Measurements from ENCODE around the gene CSNK1A1. TPM values are rescaled to one million over a fixed set of nuclear protein-coding genes. Genes with fewer than 3 reads are reported as not detected.

The CSNK1A1 gene
- polyA plus RNA-seq, 3 donors: 75.7 to 131 (median 103) TPM

- no peak overlapping the region for H2AFZ ChIP-seq (ENCODE audit: insufficient read depth, low read depth, low read length, poor library complexity, severe bottlenecking)
- no peaks in the 10 kb centered on the region for H3K27me3 ChIP-seq (ENCODE audit: control insufficient read depth in 2 of 2, insufficient read depth in 2 of 2, low read length in 2 of 2)
- no peaks in the 10 kb centered on the region for H4K20me1 ChIP-seq (ENCODE audit: insufficient read depth, low read length)
- Mint-ChIP-seq H3K9me3 (no peaks in the 10 kb centered on the region), H3K36me3 (no peaks in the 10 kb centered on the region), H3K4me3 (no peak overlapping the region), H3K27ac (peak overlapping the region in 1 of 7 donors; percentile 14), H3K4me1 (no peaks in the 10 kb centered on the region), H3K27me3 (ENCODE audit: low read depth in 3 of 3) (peaks cover 2 to 13% (median 2%) of the 10 kb centered on the region in 3 donors)
- no peak overlapping the region for H3K27ac ChIP-seq (ENCODE audit: low read depth in 1 of 2, low read length in 2 of 2)
- H3K4me1 ChIP-seq (ENCODE audit: control insufficient read depth in 1 of 2, insufficient read depth in 2 of 2, low read length in 2 of 2): no peaks in the 10 kb centered on the region
- 95% methylated on average over 3 of the region's 6 CpGs for WGBS (ENCODE audit: insufficient coverage)
- no peak overlapping the region for H3K4me3 ChIP-seq (replicated peaks in 1 of 3; ENCODE audit: low read depth in 2 of 3, low read length in 3 of 3)
- no peak for DNase-seq
- no peaks in the 10 kb centered on the region for H3K79me2 ChIP-seq (ENCODE audit: insufficient read depth, low read length)
- H3K4me2 ChIP-seq (replicated peaks; ENCODE audit: extremely low read depth, low read length, poor library complexity, severe bottlenecking): no peak overlapping the region
- H3K36me3 ChIP-seq (replicated peaks in 1 of 2; ENCODE audit: control insufficient read depth in 1 of 2, insufficient read depth in 2 of 2, low read length in 2 of 2): no peaks in the 10 kb centered on the region
- H3K9me3 ChIP-seq (replicated peaks in 1 of 2; ENCODE audit: control insufficient read depth in 1 of 2, insufficient read depth in 1 of 2, low read length in 2 of 2): no peaks in the 10 kb centered on the region
- no peak overlapping the region for H3K9ac ChIP-seq (ENCODE audit: insufficient read depth, low read length, poor library complexity, severe bottlenecking)
- intact Hi-C loops (cut with micrococcal nuclease): no loop called here
- TF ChIP-seq, protein P1, sequence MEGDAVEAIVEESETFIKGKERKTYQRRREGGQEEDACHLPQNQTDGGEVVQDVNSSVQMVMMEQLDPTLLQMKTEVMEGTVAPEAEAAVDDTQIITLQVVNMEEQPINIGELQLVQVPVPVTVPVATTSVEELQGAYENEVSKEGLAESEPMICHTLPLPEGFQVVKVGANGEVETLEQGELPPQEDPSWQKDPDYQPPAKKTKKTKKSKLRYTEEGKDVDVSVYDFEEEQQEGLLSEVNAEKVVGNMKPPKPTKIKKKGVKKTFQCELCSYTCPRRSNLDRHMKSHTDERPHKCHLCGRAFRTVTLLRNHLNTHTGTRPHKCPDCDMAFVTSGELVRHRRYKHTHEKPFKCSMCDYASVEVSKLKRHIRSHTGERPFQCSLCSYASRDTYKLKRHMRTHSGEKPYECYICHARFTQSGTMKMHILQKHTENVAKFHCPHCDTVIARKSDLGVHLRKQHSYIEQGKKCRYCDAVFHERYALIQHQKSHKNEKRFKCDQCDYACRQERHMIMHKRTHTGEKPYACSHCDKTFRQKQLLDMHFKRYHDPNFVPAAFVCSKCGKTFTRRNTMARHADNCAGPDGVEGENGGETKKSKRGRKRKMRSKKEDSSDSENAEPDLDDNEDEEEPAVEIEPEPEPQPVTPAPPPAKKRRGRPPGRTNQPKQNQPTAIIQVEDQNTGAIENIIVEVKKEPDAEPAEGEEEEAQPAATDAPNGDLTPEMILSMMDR (IDR thresholded peaks at IDR 0.05): no peak
Measured at GRCh38 chr5:149470942-149471341, 80.3 kb downstream of the CSNK1A1 start.

DNA sequence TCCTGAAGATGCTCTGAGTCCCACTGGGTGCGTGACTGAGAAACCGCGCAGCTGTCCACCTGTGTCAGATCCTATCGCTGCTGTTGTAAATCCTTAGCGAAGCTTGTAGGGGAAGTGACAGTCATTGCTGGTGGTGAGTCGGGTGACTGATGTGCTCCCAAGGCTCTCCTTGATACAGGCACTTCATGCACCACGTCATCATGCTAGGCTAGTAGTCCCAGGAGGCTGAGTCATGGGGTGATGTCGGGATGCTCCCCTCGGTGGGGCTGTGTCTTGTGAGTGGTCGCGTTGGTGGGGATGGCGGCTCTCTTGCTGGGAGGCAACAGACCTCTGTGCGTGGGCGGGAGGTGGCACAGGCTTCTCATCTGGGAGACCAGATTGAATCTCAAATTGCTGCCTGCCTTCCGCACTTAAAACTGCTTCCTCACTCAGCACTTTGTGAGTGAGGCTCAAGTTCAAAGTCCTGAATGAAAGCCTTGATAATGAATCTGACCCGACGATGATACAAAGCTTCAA lies 84.7 kb downstream of the CSNK1A1 start:
- Mint-ChIP-seq H3K36me3 (no peaks in the 10 kb centered on the region), H3K4me3 (no peak overlapping the region), H3K9me3 (no peaks in the 10 kb centered on the region), H3K4me1 (peaks cover 2% of the 10 kb centered on the region), H3K27me3 (ENCODE audit: low read depth in 3 of 3) (peaks cover 2 to 12% (median 3%) of the 10 kb centered on the region in 3 donors), H3K27ac (peak overlapping the region in 1 of 7 donors; percentile 62)
- Histone ChIP-seq H3K9ac (ENCODE audit: insufficient read depth, low read length, poor library complexity, severe bottlenecking) (no peak overlapping the region), H3K4me3 (replicated peaks in 1 of 3; ENCODE audit: low read depth in 2 of 3, low read length in 3 of 3) (no peak overlapping the region), H3K36me3 (replicated peaks in 1 of 2; ENCODE audit: control insufficient read depth in 1 of 2, insufficient read depth in 2 of 2, low read length in 2 of 2) (no peaks in the 10 kb centered on the region), H3K79me2 (ENCODE audit: insufficient read depth, low read length) (no peaks in the 10 kb centered on the region), H4K20me1 (ENCODE audit: insufficient read depth, low read length) (no peaks in the 10 kb centered on the region), H3K4me2 (replicated peaks; ENCODE audit: extremely low read depth, low read length, poor library complexity, severe bottlenecking) (no peak overlapping the region), H3K4me1 (ENCODE audit: control insufficient read depth in 1 of 2, insufficient read depth in 2 of 2, low read length in 2 of 2) (no peaks in the 10 kb centered on the region), H2AFZ (ENCODE audit: insufficient read depth, low read depth, low read length, poor library complexity, severe bottlenecking) (no peak overlapping the region), H3K9me3 (replicated peaks in 1 of 2; ENCODE audit: control insufficient read depth in 1 of 2, insufficient read depth in 1 of 2, low read length in 2 of 2) (no peaks in the 10 kb centered on the region), H3K27me3 (ENCODE audit: control insufficient read depth in 2 of 2, insufficient read depth in 2 of 2, low read length in 2 of 2) (no peaks in the 10 kb centered on the region), H3K27ac (ENCODE audit: low read depth in 1 of 2, low read length in 2 of 2) (no peak overlapping the region)
- WGBS (ENCODE audit: insufficient coverage): 84% methylated on average over 14 of the region's 17 CpGs
- no peak for DNase-seq
- TF ChIP-seq, protein P1 (IDR thresholded peaks at IDR 0.05): no peak
- intact Hi-C loops (cut with micrococcal nuclease): no loop called here
